HG03558 (cell line): ENCODE data around the gene YTHDF1.
"Not testable (repeated sequence)": the region's sequence is repeated elsewhere in the genome, so short reads cannot be mapped to it uniquely, and the experiment has no call there.

ENCODE experiments used
- ATAC-seq: cut with Tn5 transposase; IDR thresholded peaks from one replicate; pipeline ENCODE4 v1.9.1; 2021; ENCODE audit warnings: moderate number of reproducible peaks; ENCODE audit not compliant: unreplicated experiment; ENCODE audit errors: extremely low read depth

YTHDF1 gene

DNA sequence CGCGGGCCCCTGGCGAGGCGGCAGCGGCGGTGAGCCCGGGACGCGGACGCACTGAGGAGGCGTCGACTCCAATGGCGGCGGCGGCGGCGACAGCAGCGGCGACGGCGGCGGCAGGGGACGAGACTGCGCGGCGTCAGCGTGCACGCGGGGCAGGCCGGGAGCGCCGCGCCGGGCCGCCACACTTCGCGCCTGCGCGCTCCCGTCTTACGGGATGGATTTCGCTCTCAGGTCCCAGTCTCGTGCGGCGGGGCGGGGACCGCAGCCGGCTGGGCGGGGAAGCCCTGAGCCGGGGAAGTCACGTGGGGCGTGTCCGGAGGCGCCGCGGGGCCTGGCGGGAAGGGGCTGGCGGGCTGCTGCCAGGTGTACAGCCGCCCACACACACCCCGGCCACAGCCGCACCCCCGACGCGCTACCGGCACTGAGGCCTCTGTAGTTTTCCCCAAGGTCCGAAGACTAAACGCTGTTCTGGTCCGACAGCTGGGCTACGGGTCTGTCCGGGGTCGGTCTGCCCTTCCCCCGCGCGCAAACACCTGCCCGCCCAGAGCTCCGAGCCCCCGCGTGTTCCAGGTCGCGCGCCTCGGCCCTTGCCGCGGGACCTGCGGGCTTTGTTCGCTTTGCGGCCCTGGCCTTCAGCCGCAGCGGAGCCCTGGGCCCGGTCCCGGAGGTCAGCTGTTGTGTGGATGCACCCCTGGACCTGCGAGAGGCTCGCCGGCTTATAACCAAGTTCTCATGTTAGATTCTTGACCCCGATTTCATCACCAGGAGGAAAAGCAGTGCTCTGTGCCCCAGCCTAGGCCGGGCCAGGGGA, at the start of gene YTHDF1:
TSS of gene YTHDF1 (minus strand) at position 91 of the 808 bp plus-strand sequence. CDS start 239 bp downstream, outside the sequence.
- peak; percentile 67 for ATAC-seq

DNA sequence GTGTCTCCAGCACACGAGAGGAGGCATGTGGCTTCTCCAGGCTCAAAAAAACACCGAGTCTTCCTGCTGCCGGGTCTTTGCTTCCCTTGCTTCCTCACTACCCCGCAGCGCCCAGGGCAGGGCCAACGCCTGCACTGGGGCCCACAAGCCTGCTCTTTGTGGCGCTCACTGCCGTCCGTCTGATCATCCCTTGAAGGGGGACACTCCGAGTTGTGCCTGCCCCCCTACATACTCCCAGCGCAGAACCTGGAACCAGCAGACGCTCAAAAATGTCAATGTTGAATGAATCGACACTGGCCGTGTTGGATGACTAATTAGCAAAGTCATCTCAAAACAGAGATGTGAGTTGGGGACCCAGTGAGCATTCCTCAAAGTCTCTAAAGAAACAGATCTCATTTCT, 48.6 kb upstream of the YTHDF1 start:
- ATAC-seq: no peak

DNA sequence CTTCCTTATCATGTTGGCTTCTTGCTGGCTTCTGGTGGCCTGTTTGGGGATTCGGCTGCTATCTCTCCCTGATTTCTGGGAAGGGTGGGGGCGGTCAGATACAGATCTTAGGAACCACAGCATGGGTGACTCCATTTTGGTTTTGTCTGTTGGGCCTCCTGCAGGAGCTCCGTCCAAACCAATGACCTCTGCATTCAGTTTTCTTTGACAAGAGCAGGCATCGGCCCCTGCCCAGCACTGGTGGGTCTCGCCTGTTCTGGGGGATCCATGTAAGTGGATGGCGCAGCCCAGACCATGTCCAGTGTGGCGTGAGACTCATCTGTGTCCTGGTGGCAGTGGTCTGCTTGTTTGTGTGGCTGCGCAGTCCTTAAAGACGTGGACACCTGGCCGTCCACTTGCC, 48.1 kb upstream of the YTHDF1 start:
- ATAC-seq: no peak

DNA sequence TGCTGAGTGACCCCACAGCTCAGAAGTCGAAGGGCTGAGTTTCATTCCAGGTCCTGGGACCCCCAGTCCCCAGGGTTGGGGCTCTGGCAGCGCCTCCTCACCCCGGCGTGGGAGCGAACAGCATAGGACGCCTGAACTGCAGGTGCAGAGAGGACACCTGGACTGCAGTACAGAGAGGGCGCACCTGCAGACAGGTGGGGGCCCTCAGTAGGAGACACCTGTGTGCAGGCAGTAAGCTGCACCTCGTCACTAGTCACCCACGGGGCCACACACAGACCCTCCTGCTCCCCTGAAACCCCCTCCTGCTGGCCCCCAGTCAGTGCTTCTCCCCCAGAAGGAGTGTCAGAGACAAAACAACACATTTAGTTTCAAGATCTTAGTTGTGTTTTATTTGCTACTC, 46.9 kb upstream of the YTHDF1 start:
- no peak for ATAC-seq

DNA sequence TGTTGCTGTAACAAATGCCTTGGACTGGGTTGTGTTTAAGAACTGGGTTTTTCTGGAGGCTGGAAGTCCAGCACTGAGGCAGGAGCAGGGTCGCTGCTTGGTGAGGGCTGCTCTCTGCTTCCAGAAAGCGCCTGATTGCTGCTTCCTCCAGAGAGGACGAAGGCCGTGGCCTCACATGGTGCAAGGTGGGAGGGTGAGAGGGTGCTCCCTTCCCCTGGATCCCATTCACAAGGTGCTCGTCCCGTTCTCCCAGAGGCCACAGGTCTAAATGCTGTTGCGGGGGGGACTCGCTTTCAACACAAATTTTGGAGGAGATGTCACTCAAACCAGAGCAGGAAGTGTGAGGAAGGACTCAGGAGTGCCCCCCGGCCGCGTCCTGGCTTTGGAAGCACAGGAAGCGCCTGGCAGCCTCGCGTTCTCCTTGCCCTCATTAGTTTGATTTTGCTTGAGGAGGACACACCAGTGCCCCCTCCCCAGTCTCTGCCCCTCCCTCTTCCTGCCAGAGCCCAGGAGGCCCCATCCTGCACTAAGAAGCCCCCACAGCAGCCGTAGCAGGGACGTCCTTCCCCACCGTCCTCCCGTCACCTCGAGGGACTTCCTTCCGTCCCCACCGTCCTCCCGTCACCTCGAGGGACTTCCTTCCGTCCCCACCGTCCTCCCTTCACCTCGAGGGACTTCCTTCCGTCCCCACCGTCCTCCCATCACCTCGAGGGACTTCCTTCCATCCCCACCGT, 46.0 kb upstream of the YTHDF1 start:
- ATAC-seq: no peak

DNA sequence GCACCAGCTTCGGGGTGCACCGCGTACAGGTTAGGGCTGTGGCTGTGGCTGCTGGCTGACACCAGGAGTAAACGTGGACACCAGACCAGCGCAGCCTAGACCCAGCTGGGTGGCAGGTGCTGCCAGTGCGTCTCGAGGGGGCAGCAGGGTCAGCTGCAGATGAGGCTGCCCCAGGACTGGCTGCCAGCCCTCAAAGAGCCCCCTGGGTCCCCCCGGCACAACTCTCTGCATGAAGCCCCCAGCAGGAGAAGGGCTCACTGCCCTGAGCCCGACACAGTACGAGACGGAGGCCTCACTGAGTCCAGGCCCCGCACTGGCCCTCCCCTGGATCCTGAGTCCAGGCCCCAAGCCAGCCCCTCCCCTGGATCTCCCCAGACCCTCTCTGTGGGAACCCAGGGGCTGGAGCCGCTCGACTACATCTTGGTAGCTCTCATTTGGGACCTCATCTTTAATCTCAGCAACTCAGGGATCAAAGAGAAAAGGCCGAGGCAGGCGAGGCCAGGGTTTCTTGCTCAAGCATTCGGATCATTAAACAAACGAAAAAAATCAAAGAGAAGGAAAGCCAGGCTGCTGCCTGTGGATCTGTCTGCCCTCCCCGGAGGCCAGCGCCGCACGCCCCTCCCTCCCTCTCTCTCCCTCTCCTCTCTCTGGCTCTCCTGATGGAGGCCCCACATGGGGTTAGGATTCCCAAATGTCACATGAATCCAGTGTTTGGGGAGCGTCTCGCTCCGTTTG, 45.3 kb upstream of the YTHDF1 start:
- ATAC-seq: no peak

DNA sequence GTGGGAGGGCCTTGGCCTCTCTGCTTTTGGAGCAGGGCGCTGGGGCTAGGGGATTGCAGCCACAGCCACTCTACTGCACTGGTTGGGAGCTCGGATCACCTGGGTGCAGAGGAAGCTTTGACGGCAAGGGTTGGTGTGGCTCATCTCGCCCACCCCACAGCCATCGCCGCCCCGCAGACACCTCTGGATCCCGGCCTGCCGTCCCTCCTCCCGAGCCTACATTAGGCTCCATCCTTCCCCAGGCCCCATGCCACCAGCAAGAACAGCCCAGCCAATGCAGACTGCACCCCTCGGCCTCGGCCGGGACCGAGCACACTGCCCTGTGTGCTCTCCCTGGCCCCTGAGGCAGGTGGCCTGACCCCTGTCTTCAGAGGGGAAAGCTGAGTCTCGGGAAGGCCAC, 44.6 kb upstream of the YTHDF1 start:
- no peak for ATAC-seq

DNA sequence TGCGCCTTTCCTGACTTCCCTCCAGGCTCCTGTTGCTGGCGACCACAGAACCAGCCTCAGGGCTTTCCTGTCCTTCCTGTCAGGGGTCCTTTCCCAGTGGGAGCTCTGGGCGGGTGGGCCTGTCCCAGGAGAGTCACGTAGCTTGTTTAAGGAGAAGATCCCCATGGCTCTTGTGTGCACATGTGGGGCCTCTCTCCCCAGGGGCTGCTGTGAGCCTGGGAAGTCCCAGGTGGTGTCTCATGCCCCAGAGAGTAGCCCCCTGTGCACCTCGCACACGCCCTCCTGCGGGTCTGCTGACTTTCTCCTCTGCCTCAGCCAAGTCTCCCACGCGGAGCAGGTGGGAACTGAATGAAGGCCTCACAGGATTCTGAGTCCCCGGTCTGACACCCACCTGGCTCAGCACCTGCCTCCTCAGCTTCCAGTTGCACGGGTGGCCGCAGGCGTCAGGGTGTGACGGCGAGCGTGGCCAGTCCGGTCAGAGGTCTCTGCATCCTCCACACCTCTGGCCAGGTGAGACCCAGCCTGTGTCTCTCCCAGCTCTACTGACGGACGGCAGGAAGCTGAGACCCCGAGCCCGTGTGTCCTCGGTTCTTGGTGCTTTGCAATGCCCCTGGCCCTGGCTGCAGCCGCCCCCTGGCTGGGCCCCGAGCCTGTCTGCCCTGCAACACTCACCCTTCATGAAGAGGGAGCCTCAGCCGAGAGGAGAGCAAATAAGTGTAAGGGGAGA, 44.0 kb upstream of the YTHDF1 start:
- no peak for ATAC-seq

DNA sequence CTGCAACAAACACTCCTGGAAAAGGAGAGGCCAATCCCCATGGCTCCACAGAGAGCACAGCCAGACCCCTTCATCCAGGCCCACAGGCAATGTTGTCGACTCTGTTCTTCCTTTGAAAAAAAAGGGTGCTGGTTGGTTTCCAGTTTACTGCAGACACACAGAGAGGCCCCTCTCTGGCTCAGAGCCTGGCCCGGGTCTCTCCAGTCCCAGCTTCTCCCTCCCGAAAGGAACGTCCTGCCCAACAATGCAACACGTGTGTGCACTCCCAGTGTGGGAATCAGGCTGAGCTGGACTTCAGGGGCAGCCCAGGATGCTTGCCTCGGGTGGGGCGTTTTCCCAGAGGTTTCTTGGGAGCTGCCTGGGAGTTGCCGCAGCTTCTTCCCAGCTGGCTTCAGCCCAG, 42.9 kb upstream of the YTHDF1 start:
- ATAC-seq: no peak

DNA sequence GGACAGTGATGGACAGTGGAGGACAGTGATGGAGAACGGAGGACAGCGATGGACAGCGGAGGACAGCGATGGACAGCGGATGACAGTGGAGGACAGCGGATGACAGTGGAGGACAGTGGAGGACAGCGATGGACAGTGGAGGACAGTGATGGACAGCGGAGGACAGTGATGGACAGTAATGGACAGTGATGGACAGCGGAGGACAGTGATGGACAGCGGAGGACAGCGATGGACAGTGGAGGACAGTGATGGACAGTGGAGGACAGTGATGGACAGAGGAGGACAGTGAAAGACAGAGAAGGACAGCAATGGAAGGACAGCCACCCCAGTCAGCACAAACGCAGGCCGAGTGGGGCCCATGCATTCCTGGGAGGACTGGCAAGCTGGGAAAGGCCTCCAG, 41.7 kb upstream of the YTHDF1 start:
- no peak for ATAC-seq

DNA sequence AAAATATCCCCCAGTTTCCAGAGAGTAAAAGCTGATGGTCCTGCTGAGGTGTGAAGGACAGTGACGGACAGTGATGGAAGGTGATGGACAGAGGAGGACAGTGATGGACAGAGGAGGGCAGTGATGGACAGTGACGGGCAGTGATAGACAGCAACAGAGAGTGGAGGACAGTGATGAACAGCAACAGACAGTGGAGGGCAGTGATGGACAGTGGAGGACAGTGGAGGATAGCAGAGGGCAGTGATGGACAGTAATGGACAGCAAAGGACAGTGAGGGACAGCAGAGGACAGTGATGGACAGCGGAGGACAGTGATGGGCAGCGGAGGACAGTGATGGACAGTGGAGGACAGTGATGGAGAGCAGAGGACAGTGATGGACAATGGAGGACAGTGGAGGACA, 41.0 kb upstream of the YTHDF1 start:
- no peak for ATAC-seq

DNA sequence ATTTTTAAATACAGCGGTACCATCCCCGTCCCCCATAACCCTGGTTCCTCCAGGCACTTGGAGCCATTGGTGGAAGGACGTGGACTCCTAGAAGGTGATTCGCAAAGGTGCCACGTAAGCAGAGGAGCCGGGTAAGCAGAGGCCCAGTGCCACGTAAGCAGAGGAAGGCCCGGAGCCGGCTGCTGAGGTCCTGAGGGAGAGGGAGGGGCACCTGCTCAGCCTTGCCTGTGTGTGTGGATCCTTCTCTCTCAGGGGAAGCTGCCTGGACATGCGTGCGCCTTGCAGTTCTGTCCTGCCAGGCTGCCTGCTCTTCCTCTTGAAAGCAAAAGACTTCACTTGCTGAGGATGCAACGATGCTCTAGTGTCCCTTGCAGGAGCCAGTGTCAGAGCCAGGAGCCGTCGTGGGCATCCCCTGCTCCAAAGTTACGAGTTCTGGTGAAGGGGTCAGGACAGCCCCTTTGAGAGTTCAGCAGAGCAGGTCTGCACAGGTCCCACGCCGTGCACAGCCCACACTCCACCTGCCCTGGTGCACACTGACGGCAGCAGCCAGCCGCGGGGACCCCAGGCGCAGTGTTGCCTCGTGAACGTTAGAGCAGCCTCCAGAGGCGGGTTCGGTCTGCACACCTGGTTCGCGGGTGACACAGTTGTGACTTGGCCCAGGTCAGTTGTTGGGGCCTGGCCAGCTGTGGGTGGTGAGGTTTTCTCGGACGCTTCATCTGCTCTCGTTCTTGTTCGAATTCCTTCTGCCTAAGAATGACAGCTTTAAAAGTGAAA, 40.2 kb upstream of the YTHDF1 start:
- ATAC-seq: no peak

DNA sequence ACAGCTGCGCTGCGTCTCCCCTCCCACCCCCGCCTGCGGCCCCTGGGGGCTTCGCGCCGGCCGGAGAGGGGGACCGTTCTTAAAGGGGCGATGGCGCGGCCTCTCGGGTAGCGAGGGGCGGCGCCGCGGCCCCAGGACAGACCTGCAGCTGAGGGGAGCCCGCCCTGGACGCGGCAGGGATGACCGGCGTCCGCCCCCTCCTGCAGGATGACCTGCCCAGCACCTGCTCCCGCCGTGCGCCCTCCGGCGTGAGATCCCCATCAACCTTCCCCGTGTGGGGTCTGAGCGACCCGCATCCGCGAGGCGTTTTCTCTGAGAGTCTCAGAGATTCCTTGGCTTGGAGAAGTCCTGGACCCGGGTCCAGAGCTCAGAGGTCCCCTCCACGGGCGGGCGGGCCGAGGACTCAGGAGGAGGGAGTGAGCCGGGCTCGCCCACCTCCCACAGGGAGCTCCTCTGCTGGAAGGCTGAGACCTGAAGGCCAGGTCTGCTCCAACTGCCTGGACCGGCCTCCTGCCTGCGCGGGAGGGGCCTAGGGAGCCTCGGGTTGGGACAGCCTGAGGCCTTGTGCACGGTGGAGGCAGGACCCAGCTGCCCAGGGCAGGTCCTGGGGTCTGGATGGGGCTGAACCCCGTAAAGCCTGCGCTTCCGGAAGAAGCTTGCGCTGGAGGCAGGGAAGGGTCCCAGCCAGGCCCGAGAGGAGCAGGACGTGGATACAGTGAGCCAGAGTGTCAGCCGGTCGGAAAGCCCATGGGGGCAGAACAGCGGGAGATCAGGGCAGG, 38.9 kb upstream of the YTHDF1 start:
- no peak for ATAC-seq

DNA sequence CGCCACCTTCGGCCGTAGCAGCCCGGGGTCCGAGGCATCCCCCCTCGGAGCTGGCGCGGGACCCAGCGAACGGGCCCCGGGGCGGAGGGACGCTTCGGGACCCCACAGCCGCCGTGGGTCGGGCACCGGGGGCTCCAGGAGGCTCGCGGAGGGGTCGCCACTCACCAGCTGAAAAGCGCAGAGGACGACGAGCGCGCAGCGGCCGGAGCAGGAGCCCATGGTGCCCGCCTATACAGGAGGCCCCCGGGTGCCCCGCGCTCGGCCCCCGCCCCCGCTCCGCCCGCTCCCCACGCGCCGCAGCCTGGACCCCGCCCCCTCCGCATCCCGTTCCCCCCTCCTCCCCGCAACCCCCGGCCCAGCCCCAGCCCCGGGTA, 38.3 kb upstream of the YTHDF1 start, which contains the start of gene NKAIN4:
TSS of gene NKAIN4 (minus strand) at position 232 of the 374 bp plus-strand sequence. CDS start at position 219, 13 bp downstream.
- no peak for ATAC-seq

DNA sequence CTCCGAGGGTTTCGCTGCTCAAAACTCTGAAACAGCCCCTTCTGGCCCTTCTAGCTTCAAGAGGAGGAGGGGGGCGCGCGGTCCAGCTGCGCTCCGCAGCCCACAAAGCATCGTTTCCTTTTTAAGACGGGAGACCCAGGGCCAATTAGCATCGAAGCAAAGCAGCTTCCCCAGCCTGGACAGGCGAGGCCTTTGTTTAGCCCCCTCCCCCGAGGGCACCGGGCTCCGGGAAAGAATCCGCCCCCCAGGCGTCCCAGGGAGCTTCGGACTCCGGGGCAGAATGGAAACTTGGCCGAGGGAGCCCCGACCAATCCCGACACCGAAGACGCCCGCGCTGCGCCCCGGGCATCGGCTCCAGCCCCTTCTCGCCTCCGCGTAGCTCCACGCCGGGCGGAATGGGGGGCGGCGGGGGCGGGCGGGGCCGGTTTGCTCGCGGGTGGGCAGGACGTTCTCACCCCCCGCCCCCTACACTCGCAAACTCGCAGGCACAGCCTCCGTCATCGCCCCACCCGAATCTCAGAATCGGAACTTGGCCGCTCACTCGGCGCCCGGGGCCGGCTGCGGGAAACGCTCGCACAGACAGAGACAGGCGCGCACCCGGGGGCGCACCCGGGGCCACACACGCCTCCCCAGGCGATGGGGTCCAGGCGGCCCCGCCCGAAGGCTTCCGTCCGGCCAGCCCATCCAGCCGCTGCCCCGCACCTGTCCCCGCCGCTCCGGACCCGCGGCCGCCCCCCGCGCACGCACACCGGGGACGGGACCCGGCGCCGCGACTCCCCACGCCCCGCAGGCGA, 37.7 kb upstream of the YTHDF1 start:
- ATAC-seq: no peak

DNA sequence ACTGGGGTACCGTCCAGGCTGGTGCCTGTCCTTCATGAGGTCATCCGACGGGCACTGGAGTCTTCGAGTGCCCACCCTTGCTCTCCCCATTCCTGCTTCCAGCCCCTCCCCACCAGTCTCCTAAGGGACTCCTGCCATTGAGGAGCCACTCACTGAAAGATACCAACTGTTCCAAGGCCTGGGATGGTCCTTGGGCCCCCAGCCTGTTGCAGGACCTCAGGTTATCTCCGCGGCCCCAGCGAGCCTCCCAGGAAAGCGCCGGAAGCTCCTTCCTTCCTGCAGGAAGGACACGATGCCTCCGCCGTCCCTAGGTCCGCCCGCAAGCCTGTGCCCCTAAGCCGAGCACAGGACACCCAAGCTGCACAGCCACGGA, 37.1 kb upstream of the YTHDF1 start:
- no peak for ATAC-seq

DNA sequence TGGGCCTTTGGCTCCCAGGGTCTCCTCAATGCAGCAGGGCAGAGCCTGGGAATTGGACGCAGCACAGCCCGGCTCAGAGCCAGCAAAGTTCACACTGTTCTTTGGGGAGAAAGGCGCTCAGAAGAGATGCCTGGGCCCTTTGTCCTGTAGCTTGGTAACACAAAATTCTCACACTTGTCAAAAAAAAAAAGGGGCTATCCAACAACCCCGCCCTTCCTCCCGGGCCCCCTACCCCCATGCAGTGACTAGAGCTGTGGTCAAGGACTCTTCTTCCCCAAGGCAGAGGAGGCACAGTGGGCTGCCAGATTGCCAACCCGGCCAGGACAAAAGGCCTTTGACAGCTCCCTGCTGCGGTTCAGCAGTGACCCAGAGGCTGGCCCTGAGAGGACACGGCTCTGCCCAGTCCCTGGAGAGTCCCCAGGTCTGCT, 36.4 kb upstream of the YTHDF1 start:
- no peak for ATAC-seq

DNA sequence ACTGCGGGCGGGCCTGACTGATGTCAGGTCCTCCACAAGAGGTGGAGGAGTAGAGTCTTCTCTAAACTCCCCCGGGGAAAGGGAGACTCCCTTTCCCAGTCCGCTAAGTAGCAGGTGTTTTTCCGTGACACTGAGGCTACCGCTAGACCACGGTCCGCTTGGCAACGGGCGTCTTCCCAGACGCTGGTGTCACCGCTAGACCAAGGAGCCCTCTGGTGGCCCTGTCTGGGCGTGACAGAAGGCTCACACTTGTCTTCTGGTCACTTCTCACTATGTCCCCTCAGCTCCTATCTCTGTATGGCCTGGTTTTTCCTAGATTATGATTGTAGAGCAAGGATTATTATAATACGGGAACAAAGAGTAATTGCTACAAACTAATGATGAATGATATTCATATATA, 35.4 kb upstream of the YTHDF1 start:
- ATAC-seq: not testable (repeated sequence)
